A549 (cell line): ENCODE data around the gene SLC46A1. TPM values are rescaled to one million over a fixed set of nuclear protein-coding genes. Genes with fewer than 3 reads are reported as not detected.

Source experiments
- ATAC-seq, 2 experiments: fragments of 200-7000 bp in 1 of 2; fragments of >200 bp in 1 of 2; cut with Nextera tagmentation in 1 of 2; cut with Tn5 transposase in 1 of 2; 3 replicates each; pipeline versions ENCODE4 v1.8.0 to v1.9.1; 2018 to 2020; ENCODE audit warnings: mild to moderate bottlenecking in 1 of 2, moderate library complexity in 1 of 2
- CTCF ChIA-PET: fragments of 300-600 bp; sonication (Branson Sonifier 250); formaldehyde crosslinking; extraction: SDS; loops from one replicate; lab custom pipeline; 2021; ENCODE audit warnings: antibody characterized with exemption, inconsistent platforms; lab: Yijun Ruan, JAX
- POLR2A ChIA-PET: fragments of 350-600 bp; formaldehyde crosslinking; extraction: SDS; loops from one replicate; lab custom pipeline; 2021; ENCODE audit warnings: antibody characterized with exemption, inconsistent platforms; lab: Yijun Ruan, JAX
- DNase-seq, 2 experiments: peaks; one replicate each; pipeline versions ENCODE4 v3.0.0 to v3.0.0-alpha.2; 2011 to 2016; ENCODE audit warnings: low read depth in 1 of 2, low spot score in 1 of 2
- FAIRE-seq: peaks from 2 replicates; lab custom pipeline; 2011; peaks lifted over from hg19 to GRCh38; lab: Jason Lieb, UNC
- H3K27ac ChIP-seq, 2 experiments: fragments of >200 bp; sonication (Bioruptor Twin); formaldehyde crosslinking; 3 replicates each; pipeline ENCODE4 v1.5.1; 2016 to 2017
- H3K4me1 ChIP-seq: fragments of >200 bp; sonication (Bioruptor Twin); formaldehyde crosslinking; 3 replicates; pipeline ENCODE4 v1.6.1; 2016
- H3K4me2 ChIP-seq: fragments of >200 bp; sonication (Bioruptor Twin); formaldehyde crosslinking; 3 replicates; pipeline ENCODE4 v1.6.1; 2016
- H3K4me3 ChIP-seq: fragments of >200 bp; sonication (Bioruptor Twin); formaldehyde crosslinking; 3 replicates; pipeline ENCODE4 v1.5.1; 2016
- H3K9me3 ChIP-seq: fragments of >200 bp; sonication (Bioruptor Twin); formaldehyde crosslinking; 3 replicates; pipeline ENCODE4 v1.6.1; 2016
- CEBPB ChIP-seq, 2 experiments: fragments of >200 bp in 1 of 2; sonication (Bioruptor Twin) in 1 of 2; formaldehyde crosslinking in 1 of 2; IDR thresholded peaks; 2 replicates each; pipeline ENCODE4 v1.6.1; 2012 to 2016
- CHD2 ChIP-seq: fragments of 150-350 bp; IDR thresholded peaks from 2 replicates; pipeline ENCODE4 v1.6.1; 2014; ENCODE audit warnings: low read length; ENCODE audit not compliant: partially characterized antibody
- E2F6 ChIP-seq: IDR thresholded peaks from 2 replicates; pipeline ENCODE4 v1.6.1; 2012; ENCODE audit warnings: low read depth, borderline replicate concordance
- FOSB ChIP-seq: fragments of 250-450 bp; sonication (Bioruptor Pico); IDR thresholded peaks from 2 replicates; pipeline ENCODE4 v1.5.0; 2020; ENCODE audit warnings: mild to moderate bottlenecking, moderate library complexity
- HDAC2 ChIP-seq: fragments of 200-600 bp; sonication (generic); IDR thresholded peaks from 2 replicates; pipeline ENCODE4 v1.6.1; 2016
- HES2 ChIP-seq: fragments of >200 bp; sonication (Bioruptor Twin); formaldehyde crosslinking; IDR thresholded peaks from 2 replicates; pipeline ENCODE4 v1.6.1; 2016
- HEYL ChIP-seq: fragments of 250-450 bp; sonication (Bioruptor Pico); IDR thresholded peaks from 2 replicates; pipeline ENCODE4 v1.8.0; 2021; ENCODE audit warnings: mild to moderate bottlenecking, moderate library complexity
- HMGXB4 ChIP-seq: fragments of 250-450 bp; sonication (Bioruptor Pico); IDR thresholded peaks from 2 replicates; pipeline ENCODE4 v1.5.0; 2021; ENCODE audit warnings: mild to moderate bottlenecking, moderate library complexity, borderline replicate concordance
- HOXA7 ChIP-seq: fragments of 250-450 bp; sonication (Bioruptor Pico); IDR thresholded peaks from 2 replicates; pipeline ENCODE4 v1.5.0; 2020; ENCODE audit warnings: mild to moderate bottlenecking, moderate library complexity
- HOXB5 ChIP-seq: fragments of 250-450 bp; sonication (Bioruptor Pico); IDR thresholded peaks from 2 replicates; pipeline ENCODE4 v1.5.0; 2020; ENCODE audit warnings: mild to moderate bottlenecking, moderate library complexity
- JUN ChIP-seq, 2 experiments: fragments of >200 bp; sonication (Bioruptor Twin); formaldehyde crosslinking; IDR thresholded peaks; 2 replicates in 1 of 2; 3 replicates in 1 of 2; pipeline ENCODE4 v1.6.1; 2016 to 2017
- MAX ChIP-seq: IDR thresholded peaks from 2 replicates; pipeline ENCODE4 v1.6.1; 2012
- NFE2L2 ChIP-seq: fragments of 150-350 bp; conservative IDR thresholded peaks from 2 replicates; pipeline ENCODE4 v1.6.1; 2014; ENCODE audit warnings: low read length
- NR3C1 ChIP-seq: fragments of >200 bp; sonication (Bioruptor Twin); formaldehyde crosslinking; IDR thresholded peaks from 3 replicates; pipeline ENCODE4 v1.6.1; 2017
- RAD21 ChIP-seq, 2 experiments: fragments of >200 bp in 1 of 2; sonication (Bioruptor Twin) in 1 of 2; formaldehyde crosslinking in 1 of 2; IDR thresholded peaks in 1 of 2; conservative IDR thresholded peaks in 1 of 2; 2 replicates in 1 of 2; 3 replicates in 1 of 2; pipeline ENCODE4 v1.6.1; 2012 to 2018; ENCODE audit warnings: inconsistent platforms in 1 of 2
- RCOR1 ChIP-seq: fragments of 150-350 bp; IDR thresholded peaks from 2 replicates; pipeline ENCODE4 v1.6.1; 2014; ENCODE audit warnings: antibody characterized with exemption, low read length, low read depth
- SMC3 ChIP-seq: fragments of >200 bp; sonication (Bioruptor Twin); formaldehyde crosslinking; IDR thresholded peaks from 3 replicates; pipeline ENCODE4 v1.6.1; 2018; ENCODE audit warnings: inconsistent platforms
- SREBF2 ChIP-seq: fragments of 450-650 bp; IDR thresholded peaks from 2 replicates; pipeline ENCODE4 v1.6.1; 2014; ENCODE audit warnings: mild to moderate bottlenecking, moderate library complexity
- USF2 ChIP-seq: fragments of 450-650 bp; IDR thresholded peaks from 2 replicates; pipeline ENCODE4 v1.6.1; 2014; ENCODE audit warnings: antibody characterized with exemption
- WGBS: methylation state at CpG from one replicate; pipeline ENCODE4 v1.1.6; 2017; ENCODE audit errors: missing lambda C conversion rate; 5-methylcytosine and 5-hydroxymethylcytosine counted together
- polyA plus RNA-seq, 4 experiments: library from polyadenylated mRNA; depleted of rRNA in 3 of 4; stranded (reverse); fragments of >200 nt; fragmentation: RNase III in 1 of 4; extraction: RNeasy Plus Mini Kit Qiagen cat#74134 plus additional on column Dnase treatment in 1 of 4; gene quantifications; 2 replicates in 3 of 4; 3 replicates in 1 of 4; pipeline ENCODE4 v1.2.3, GENCODE V29; 2011 to 2017
- TF ChIP-seq, protein P1 (sequence below): fragments of 150-350 bp; IDR thresholded peaks from 2 replicates; pipeline ENCODE4 v1.6.1; 2014; ENCODE audit warnings: low read depth, mild to moderate bottlenecking, low read length
- TF ChIP-seq, protein P2 (sequence below): fragments of 200-600 bp; sonication (generic); IDR thresholded peaks from 2 replicates; pipeline ENCODE4 v1.6.1; 2016; ENCODE audit warnings: antibody characterized with exemption, mild to moderate bottlenecking, moderate library complexity
- TF ChIP-seq, protein P3 (sequence below): IDR thresholded peaks from 2 replicates; pipeline ENCODE4 v1.6.1; 2012

Gene SLC46A1
- polyA plus RNA-seq, 2 of the 4 experiments (the other 2 are of a cell fraction): 12.8 to 23.7 TPM

GRCh38 chr17:28386391-28386790, 19.6 kb downstream of the SLC46A1 start:
- Histone ChIP-seq H3K4me3 (no peak overlapping the region), H3K4me1 (no peaks in the 10 kb centered on the region), H3K9me3 (no peaks in the 10 kb centered on the region), H3K27ac (no peak overlapping the region), H3K4me2 (no peak overlapping the region)
- ChIA-PET POLR2A (interaction anchor here (1.2 kb wide), 1 partner anchor 19 kb away, joined by 3 read pairs; no protein-coding TSS in a partner anchor), CTCF (interaction anchor here (1.3 to 3.4 kb wide), 5 partner anchors 10 to 31 kb away, joined by 4 to 11 read pairs (median 4); no protein-coding TSS in a partner anchor)
- ATAC-seq (no peak), DNase-seq (no peak), FAIRE-seq (no peak)
- TF ChIP-seq, protein P1, sequence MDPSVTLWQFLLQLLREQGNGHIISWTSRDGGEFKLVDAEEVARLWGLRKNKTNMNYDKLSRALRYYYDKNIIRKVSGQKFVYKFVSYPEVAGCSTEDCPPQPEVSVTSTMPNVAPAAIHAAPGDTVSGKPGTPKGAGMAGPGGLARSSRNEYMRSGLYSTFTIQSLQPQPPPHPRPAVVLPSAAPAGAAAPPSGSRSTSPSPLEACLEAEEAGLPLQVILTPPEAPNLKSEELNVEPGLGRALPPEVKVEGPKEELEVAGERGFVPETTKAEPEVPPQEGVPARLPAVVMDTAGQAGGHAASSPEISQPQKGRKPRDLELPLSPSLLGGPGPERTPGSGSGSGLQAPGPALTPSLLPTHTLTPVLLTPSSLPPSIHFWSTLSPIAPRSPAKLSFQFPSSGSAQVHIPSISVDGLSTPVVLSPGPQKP: no peak
- TF ChIP-seq, protein P2, sequence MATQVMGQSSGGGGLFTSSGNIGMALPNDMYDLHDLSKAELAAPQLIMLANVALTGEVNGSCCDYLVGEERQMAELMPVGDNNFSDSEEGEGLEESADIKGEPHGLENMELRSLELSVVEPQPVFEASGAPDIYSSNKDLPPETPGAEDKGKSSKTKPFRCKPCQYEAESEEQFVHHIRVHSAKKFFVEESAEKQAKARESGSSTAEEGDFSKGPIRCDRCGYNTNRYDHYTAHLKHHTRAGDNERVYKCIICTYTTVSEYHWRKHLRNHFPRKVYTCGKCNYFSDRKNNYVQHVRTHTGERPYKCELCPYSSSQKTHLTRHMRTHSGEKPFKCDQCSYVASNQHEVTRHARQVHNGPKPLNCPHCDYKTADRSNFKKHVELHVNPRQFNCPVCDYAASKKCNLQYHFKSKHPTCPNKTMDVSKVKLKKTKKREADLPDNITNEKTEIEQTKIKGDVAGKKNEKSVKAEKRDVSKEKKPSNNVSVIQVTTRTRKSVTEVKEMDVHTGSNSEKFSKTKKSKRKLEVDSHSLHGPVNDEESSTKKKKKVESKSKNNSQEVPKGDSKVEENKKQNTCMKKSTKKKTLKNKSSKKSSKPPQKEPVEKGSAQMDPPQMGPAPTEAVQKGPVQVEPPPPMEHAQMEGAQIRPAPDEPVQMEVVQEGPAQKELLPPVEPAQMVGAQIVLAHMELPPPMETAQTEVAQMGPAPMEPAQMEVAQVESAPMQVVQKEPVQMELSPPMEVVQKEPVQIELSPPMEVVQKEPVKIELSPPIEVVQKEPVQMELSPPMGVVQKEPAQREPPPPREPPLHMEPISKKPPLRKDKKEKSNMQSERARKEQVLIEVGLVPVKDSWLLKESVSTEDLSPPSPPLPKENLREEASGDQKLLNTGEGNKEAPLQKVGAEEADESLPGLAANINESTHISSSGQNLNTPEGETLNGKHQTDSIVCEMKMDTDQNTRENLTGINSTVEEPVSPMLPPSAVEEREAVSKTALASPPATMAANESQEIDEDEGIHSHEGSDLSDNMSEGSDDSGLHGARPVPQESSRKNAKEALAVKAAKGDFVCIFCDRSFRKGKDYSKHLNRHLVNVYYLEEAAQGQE: no peak
- no peak for TF ChIP-seq FOSB
- no peak for TF ChIP-seq E2F6
- TF ChIP-seq CHD2: no peak
- no peak for TF ChIP-seq HEYL (CRISPR knock-in tag)

DNA sequence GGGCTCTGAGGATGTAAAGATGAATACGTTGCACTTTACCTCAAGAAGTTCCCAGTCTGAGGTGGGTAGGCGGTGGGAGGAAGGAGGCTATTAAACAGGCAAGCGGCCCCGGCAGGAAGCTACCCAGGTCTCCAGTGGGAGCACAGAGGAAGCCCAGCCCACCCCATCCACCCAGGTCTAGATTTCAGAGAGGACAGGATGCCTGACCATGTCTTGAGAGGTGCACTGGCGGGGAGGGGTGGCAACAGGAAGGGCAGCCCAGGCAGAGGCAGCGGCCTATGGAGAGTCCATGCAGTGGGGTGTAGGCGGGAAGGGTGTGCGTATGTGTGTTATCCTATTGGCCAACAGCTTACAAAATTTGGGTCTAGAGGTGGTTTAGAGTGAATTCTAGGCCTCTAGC, 20.6 kb downstream of the SLC46A1 start:
- Histone ChIP-seq H3K27ac (no peak overlapping the region), H3K4me1 (peaks cover 9% of the 10 kb centered on the region), H3K4me3 (no peak overlapping the region), H3K9me3 (no peaks in the 10 kb centered on the region), H3K4me2 (no peak overlapping the region)
- FAIRE-seq (no peak), ATAC-seq (no peak), DNase-seq (no peak)
- no peak for TF ChIP-seq MAX
- no peak for TF ChIP-seq SREBF2
- no peak for TF ChIP-seq RCOR1
- no peak for TF ChIP-seq JUN (IDR thresholded peaks at IDR 0.05)
- no peak for TF ChIP-seq HMGXB4 (CRISPR knock-in tag)
- TF ChIP-seq NR3C1: no peak
- TF ChIP-seq CEBPB (IDR thresholded peaks at IDR 0.05): no peak
- TF ChIP-seq HES2: no peak
- no peak for TF ChIP-seq SMC3
- TF ChIP-seq RAD21 (conservative IDR thresholded peaks at IDR 0.05 in 1 of 2, IDR thresholded peaks at IDR 0.05 in 1 of 2): no peak
- no peak for TF ChIP-seq NFE2L2
- TF ChIP-seq HOXA7 (CRISPR knock-in tag): no peak
- TF ChIP-seq HOXB5 (CRISPR knock-in tag): no peak
- TF ChIP-seq, protein P3, sequence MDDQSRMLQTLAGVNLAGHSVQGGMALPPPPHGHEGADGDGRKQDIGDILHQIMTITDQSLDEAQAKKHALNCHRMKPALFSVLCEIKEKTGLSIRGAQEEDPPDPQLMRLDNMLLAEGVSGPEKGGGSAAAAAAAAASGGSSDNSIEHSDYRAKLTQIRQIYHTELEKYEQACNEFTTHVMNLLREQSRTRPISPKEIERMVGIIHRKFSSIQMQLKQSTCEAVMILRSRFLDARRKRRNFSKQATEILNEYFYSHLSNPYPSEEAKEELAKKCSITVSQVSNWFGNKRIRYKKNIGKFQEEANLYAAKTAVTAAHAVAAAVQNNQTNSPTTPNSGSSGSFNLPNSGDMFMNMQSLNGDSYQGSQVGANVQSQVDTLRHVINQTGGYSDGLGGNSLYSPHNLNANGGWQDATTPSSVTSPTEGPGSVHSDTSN: no peak
- no peak for TF ChIP-seq HDAC2
- no peak for TF ChIP-seq USF2
- ChIA-PET POLR2A (no interaction called here), CTCF (interaction anchor here (1.5 to 3.4 kb wide), 4 partner anchors 11 to 32 kb away, joined by 4 to 11 read pairs (median 4); no protein-coding TSS in a partner anchor)
- WGBS: 94% methylated on average over 8 of the region's 8 CpGs
